DOHH2 (cell line): Measurements from ENCODE around the gene LRGUK.

ENCODE experiments used
- EZH2phosphoT487 ChIP-seq: fragments of 200-600 bp; sonication (generic); IDR thresholded peaks from 2 replicates; pipeline ENCODE4 v1.6.1; 2017; ENCODE audit warnings: borderline replicate concordance, mild to moderate bottlenecking, antibody characterized with exemption, low read length, moderate library complexity, mixed read lengths
- TF ChIP-seq, protein P1 (sequence below): fragments of 200-600 bp; sonication (generic); IDR thresholded peaks from one replicate; pipeline ENCODE4 v1.5.1; 2014; ENCODE audit warnings: antibody characterized with exemption, mild to moderate bottlenecking, low read depth, low read length; ENCODE audit not compliant: poor library complexity, severe bottlenecking

- TF ChIP-seq, protein P1, sequence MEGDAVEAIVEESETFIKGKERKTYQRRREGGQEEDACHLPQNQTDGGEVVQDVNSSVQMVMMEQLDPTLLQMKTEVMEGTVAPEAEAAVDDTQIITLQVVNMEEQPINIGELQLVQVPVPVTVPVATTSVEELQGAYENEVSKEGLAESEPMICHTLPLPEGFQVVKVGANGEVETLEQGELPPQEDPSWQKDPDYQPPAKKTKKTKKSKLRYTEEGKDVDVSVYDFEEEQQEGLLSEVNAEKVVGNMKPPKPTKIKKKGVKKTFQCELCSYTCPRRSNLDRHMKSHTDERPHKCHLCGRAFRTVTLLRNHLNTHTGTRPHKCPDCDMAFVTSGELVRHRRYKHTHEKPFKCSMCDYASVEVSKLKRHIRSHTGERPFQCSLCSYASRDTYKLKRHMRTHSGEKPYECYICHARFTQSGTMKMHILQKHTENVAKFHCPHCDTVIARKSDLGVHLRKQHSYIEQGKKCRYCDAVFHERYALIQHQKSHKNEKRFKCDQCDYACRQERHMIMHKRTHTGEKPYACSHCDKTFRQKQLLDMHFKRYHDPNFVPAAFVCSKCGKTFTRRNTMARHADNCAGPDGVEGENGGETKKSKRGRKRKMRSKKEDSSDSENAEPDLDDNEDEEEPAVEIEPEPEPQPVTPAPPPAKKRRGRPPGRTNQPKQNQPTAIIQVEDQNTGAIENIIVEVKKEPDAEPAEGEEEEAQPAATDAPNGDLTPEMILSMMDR: no peak
- TF ChIP-seq EZH2phosphoT487: no peak
Measured at GRCh38 chr7:134209322-134210015, 82.3 kb downstream of the LRGUK start.
